Naive thymus-derived CD4-positive, alpha-beta T cell (primary cell): ENCODE results near the gene GRAMD4. TPM values are rescaled to one million over a fixed set of nuclear protein-coding genes. Genes with fewer than 3 reads are reported as not detected.

Source experiments
- ATAC-seq: fragments of 150-1000 bp; cut with Tn5 transposase; 2 replicates; pipeline ENCODE4 v1.10.0; 2021; ENCODE audit warnings: mild to moderate bottlenecking, moderate library complexity
- CTCF ChIA-PET: fragments of 350-600 bp; sonication (Branson Sonifier 250); formaldehyde crosslinking; loops from one replicate; lab custom pipeline; 2021; ENCODE audit warnings: antibody characterized with exemption; lab: Charles Lee
- POLR2A ChIA-PET: fragments of 350-600 bp; sonication (Branson Sonifier 250); formaldehyde crosslinking; loops from one replicate; lab custom pipeline; 2021; ENCODE audit warnings: antibody characterized with exemption, inconsistent platforms; lab: Charles Lee
- DNase-seq, 9 donors: peaks; one replicate each; pipeline versions ENCODE4 v3.0.0 to v3.0.0-alpha.2; 2020 to 2022; ENCODE audit warnings: mixed read lengths in 1 of 9
- H3K27ac ChIP-seq: one replicate; pipeline ENCODE4 v1.7.0; 2013; ENCODE audit warnings: mild to moderate bottlenecking, low read depth, low read length, moderate library complexity
- H3K27me3 ChIP-seq, 2 donors: one replicate each; pipeline ENCODE4 v1.7.0; 2013; ENCODE audit warnings: low read length in 2 of 2, mild to moderate bottlenecking in 2 of 2, moderate library complexity in 2 of 2; ENCODE audit not compliant: control insufficient read depth in 2 of 2, insufficient read depth in 2 of 2
- H3K36me3 ChIP-seq, 3 experiments: 1 replicate in 2 of 3; 2 replicates in 1 of 3; pipeline ENCODE4 v1.7.0; 2013; ENCODE audit warnings: low read length in 3 of 3, mild to moderate bottlenecking in 3 of 3, moderate library complexity in 1 of 3; ENCODE audit not compliant: insufficient read depth in 3 of 3, control insufficient read depth in 2 of 3
- H3K4me1 ChIP-seq, 2 donors: one replicate each; pipeline ENCODE4 v1.7.0; 2013; ENCODE audit warnings: low read length in 2 of 2, mild to moderate bottlenecking in 2 of 2, moderate library complexity in 1 of 2; ENCODE audit not compliant: control insufficient read depth in 2 of 2, insufficient read depth in 2 of 2
- H3K4me3 ChIP-seq: 2 replicates; pipeline ENCODE4 v1.7.0; 2013; ENCODE audit warnings: mild to moderate bottlenecking, low read length
- H3K9me3 ChIP-seq, 3 experiments: 1 replicate in 2 of 3; 2 replicates in 1 of 3; pipeline ENCODE4 v1.7.0; 2013; ENCODE audit warnings: low read length in 3 of 3; ENCODE audit not compliant: control insufficient read depth in 2 of 3
- H3K27ac Mint-ChIP-seq, 9 donors: one replicate each; pipeline ENCODE4 v1.8.0; 2020 to 2022; ENCODE audit warnings: mixed read lengths in 9 of 9, mild to moderate bottlenecking in 8 of 9, moderate library complexity in 5 of 9, inconsistent platforms in 2 of 9
- H3K27me3 Mint-ChIP-seq, 5 donors: one replicate each; pipeline ENCODE4 v1.8.0; 2021 to 2022; ENCODE audit warnings: mixed read lengths in 5 of 5, mild to moderate bottlenecking in 1 of 5
- H3K36me3 Mint-ChIP-seq, 5 donors: one replicate each; pipeline ENCODE4 v1.8.0; 2020 to 2022; ENCODE audit warnings: mixed read lengths in 5 of 5, mild to moderate bottlenecking in 3 of 5, inconsistent platforms in 1 of 5
- H3K4me1 Mint-ChIP-seq, 7 donors: one replicate each; pipeline ENCODE4 v1.8.0; 2020 to 2022; ENCODE audit warnings: mixed read lengths in 7 of 7, mild to moderate bottlenecking in 3 of 7, inconsistent platforms in 1 of 7
- H3K4me3 Mint-ChIP-seq, 10 donors: one replicate each; pipeline ENCODE4 v1.8.0; 2020 to 2022; ENCODE audit warnings: mild to moderate bottlenecking in 10 of 10, mixed read lengths in 10 of 10, moderate library complexity in 6 of 10, inconsistent platforms in 2 of 10
- H3K9me3 Mint-ChIP-seq, 11 donors: one replicate each; pipeline ENCODE4 v1.8.0; 2020 to 2022; ENCODE audit warnings: mixed read lengths in 11 of 11, mild to moderate bottlenecking in 4 of 11, inconsistent platforms in 1 of 11, moderate library complexity in 1 of 11
- intact Hi-C, 2 donors: fragments of 100-400 bp; cut with micrococcal nuclease; formaldehyde crosslinking; loops; one replicate each; pipeline ENCODE4 v1.15.1; 2023
- polyA plus RNA-seq, 2 donors: library from polyadenylated mRNA; unstranded; fragments of 300-500 nt; fragmentation: Illumina TruSeq; gene quantifications; one replicate each; pipeline ENCODE4 v1.2.3, GENCODE V29; 2021
- total RNA-seq, 6 experiments: library from RNA in 5 of 6; stranded (reverse) in 5 of 6; gene quantifications; 1 replicate in 5 of 6; 2 replicates in 1 of 6; pipeline ENCODE4 v1.2.3 and lab custom pipeline; 2021 to 2026

The GRAMD4 gene
- total and polyA plus RNA-seq, 7 experiments from 2014 or later: 2.1 to 48.5 (median 14.8) TPM

- Mint-ChIP-seq H3K4me1 (peaks cover 9 to 24% (median 14%) of the 10 kb centered on the region in 7 donors), H3K27me3 (no peaks in the 10 kb centered on the region), H3K9me3 (peaks cover 0 to 2% (median 0%) of the 10 kb centered on the region in 11 donors), H3K4me3 (no peak overlapping the region), H3K27ac (peak overlapping the region in 1 of 9 donors; percentile 55), H3K36me3 (peaks cover 0 to 4% (median 0%) of the 10 kb centered on the region in 5 donors)
- Histone ChIP-seq H3K27ac (no peak overlapping the region), H3K27me3 (no peaks in the 10 kb centered on the region), H3K4me3 (no peak overlapping the region), H3K4me1 (no peaks in the 10 kb centered on the region), H3K36me3 (no peaks in the 10 kb centered on the region), H3K9me3 (no peaks in the 10 kb centered on the region)
- no peak for DNase-seq
- intact Hi-C loops: no loop called here
- ChIA-PET POLR2A (interaction anchor here (0.6 kb wide), 1 partner anchor 334 kb away, joined by 4 read pairs; no protein-coding TSS in a partner anchor), CTCF (no interaction called here)
- no peak for ATAC-seq
Measured at GRCh38 chr22:46654426-46654825, 34.2 kb downstream of the GRAMD4 start.

GRCh38 chr22:46654927-46655595 is 34.9 kb downstream of the GRAMD4 start:
- H3K9me3 Mint-ChIP-seq: peaks cover 0 to 1% (median 0%) of the 10 kb centered on the region in 11 donors
- peaks cover 11 to 22% (median 16%) of the 10 kb centered on the region in 7 donors for H3K4me1 Mint-ChIP-seq
- Histone ChIP-seq H3K27ac (no peak overlapping the region), H3K4me1 (peaks cover 2 to 3% of the 10 kb centered on the region in 2 donors), H3K9me3 (no peaks in the 10 kb centered on the region), H3K36me3 (no peaks in the 10 kb centered on the region), H3K4me3 (no peak overlapping the region), H3K27me3 (no peaks in the 10 kb centered on the region)
- ATAC-seq (no peak), DNase-seq (no peak)
- H3K36me3 Mint-ChIP-seq: peaks cover 0 to 2% (median 0%) of the 10 kb centered on the region in 5 donors
- no peaks in the 10 kb centered on the region for H3K27me3 Mint-ChIP-seq
- H3K27ac Mint-ChIP-seq: peak overlapping the region in 1 of 9 donors; percentile 55
- ChIA-PET POLR2A (no interaction called here), CTCF (no interaction called here)
- intact Hi-C loops: no loop called here
- H3K4me3 Mint-ChIP-seq: no peak overlapping the region

DNA sequence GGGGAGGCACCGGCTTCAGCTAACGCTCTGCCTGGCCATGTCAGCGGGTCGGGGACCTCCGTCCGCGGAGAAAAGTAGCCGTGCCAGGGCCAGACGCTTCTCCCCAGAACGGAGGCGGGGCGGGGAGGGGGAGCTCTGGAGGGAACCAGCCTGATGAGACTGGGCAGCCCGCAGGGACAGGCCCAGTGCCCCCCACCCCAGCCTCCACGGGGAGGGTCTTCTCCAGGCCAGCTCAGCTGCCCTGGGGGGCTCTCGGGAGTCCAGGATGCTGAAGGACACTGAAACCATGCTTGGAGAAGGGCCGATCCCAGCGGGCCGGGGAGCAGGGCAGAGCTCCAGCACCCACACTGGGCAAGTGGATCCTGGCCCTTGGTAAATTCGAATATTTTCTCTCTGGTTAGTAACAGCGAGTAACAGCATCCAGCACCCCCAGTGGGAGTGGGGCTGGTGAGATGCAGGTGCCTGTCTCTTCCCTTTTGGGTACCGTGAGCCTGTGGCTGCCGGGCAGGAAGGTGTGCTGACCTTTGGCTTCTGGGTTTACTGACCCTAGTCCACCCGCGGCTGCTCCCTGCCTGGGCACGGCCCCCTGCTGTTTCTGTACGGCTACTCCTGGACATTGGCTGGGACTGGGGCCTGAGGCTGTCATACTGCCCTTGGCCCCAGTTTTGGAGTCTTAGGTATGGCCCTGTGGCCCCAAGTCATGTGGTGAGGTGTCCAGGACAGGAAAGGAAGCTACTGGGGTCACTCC is 35.8 kb downstream of the GRAMD4 start:
- peaks cover 0 to 1% (median 0%) of the 10 kb centered on the region in 11 donors for H3K9me3 Mint-ChIP-seq
- H3K4me3 ChIP-seq: no peak overlapping the region
- H3K36me3 Mint-ChIP-seq: peaks cover 0 to 4% (median 0%) of the 10 kb centered on the region in 5 donors
- ATAC-seq: no peak
- intact Hi-C loops: no loop called here
- POLR2A ChIA-PET: no interaction called here
- H3K27me3 ChIP-seq: no peaks in the 10 kb centered on the region
- no peak overlapping the region for H3K27ac Mint-ChIP-seq
- H3K36me3 ChIP-seq: no peaks in the 10 kb centered on the region
- DNase-seq: no peak
- H3K9me3 ChIP-seq: no peaks in the 10 kb centered on the region
- H3K4me3 Mint-ChIP-seq: no peak overlapping the region
- H3K4me1 Mint-ChIP-seq: peaks cover 21 to 30% (median 26%) of the 10 kb centered on the region in 7 donors
- CTCF ChIA-PET: no interaction called here
- no peak overlapping the region for H3K27ac ChIP-seq
- H3K27me3 Mint-ChIP-seq: no peaks in the 10 kb centered on the region
- peaks cover 6 to 9% of the 10 kb centered on the region in 2 donors for H3K4me1 ChIP-seq

DNA sequence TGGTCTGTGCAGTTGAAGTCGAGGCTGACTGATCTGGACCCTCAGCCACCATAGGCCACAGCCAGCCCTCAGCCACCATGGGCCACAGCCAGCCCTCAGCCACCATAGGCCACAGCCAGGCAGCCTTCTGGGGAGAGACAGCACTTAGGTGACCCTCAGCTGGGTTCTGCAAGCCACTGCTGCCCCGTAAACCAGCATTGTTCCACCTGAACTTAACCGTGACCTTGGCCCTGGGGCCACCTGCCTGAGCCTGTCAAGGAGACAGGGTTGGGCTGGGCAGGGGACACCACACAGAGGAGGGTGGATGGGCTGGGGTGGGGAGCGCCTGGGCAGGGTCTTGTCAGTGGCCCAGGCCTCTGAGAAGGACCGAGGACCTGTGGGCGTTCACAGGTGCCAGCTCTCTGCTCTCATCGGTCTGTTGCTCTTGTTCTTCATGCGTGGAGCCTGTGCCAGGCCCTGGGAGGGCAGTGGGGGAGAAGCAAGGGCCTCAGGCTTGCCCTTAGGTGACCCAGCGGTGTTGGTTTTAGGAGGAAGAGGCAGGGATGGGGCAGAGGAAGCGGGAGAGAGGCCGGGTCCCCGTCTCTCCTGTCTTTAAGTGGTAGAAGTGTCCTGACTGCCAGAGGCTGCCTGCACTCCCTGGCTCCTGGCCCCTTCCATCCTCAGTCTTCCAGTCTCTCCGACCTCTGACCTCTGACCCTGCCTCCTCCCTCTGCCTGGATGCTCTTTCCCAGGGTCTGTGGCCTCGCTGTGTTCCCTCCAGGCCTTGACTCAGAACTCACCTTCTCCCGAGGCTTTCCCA is 36.9 kb downstream of the GRAMD4 start:
- H3K27ac Mint-ChIP-seq: peak overlapping the region in 2 of 9 donors; percentile 11 to 38
- no peak overlapping the region for H3K27ac ChIP-seq

DNA sequence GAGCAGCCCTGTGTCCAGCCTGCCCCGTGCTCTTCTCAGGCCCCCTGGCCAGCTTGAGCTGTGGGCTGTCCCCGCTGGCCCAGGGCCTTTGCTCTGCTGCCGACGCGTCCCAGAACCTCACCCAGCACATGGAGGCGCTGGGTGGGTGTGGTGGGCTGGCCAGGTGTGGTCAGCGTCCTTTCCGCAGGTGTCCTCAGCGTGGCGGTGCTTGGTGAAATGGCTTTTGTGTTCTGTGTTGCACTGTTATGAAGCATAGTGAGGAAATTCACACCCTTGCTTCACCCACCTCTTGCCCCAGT is 37.4 kb downstream of the GRAMD4 start:
- Histone ChIP-seq H3K27me3 (no peaks in the 10 kb centered on the region), H3K9me3 (no peaks in the 10 kb centered on the region), H3K4me1 (peaks cover 8 to 9% of the 10 kb centered on the region in 2 donors), H3K4me3 (no peak overlapping the region), H3K27ac (no peak overlapping the region), H3K36me3 (no peaks in the 10 kb centered on the region)
- ATAC-seq (no peak), DNase-seq (no peak)
- POLR2A ChIA-PET: no interaction called here
- Mint-ChIP-seq H3K36me3 (peaks cover 0 to 4% (median 0%) of the 10 kb centered on the region in 5 donors), H3K4me1 (peaks cover 16 to 34% (median 21%) of the 10 kb centered on the region in 7 donors), H3K4me3 (no peak overlapping the region), H3K27me3 (no peaks in the 10 kb centered on the region), H3K9me3 (peaks cover 0 to 1% (median 0%) of the 10 kb centered on the region in 11 donors), H3K27ac (peak overlapping the region in 1 of 9 donors; percentile 38)
- intact Hi-C loops: no loop called here
- CTCF ChIA-PET: no interaction called here

More for the DNA sequence above, 36.9 kb downstream of the GRAMD4 start:
- peaks cover 0 to 4% (median 0%) of the 10 kb centered on the region in 5 donors for H3K36me3 Mint-ChIP-seq
- POLR2A ChIA-PET: no interaction called here
- ATAC-seq (no peak), DNase-seq (no peak)
- Histone ChIP-seq H3K4me1 (peaks cover 8 to 9% of the 10 kb centered on the region in 2 donors), H3K36me3 (no peaks in the 10 kb centered on the region), H3K27me3 (no peaks in the 10 kb centered on the region), H3K4me3 (no peak overlapping the region), H3K9me3 (no peaks in the 10 kb centered on the region)
- H3K27me3 Mint-ChIP-seq: no peaks in the 10 kb centered on the region
- peaks cover 18 to 35% (median 22%) of the 10 kb centered on the region in 7 donors for H3K4me1 Mint-ChIP-seq
- CTCF ChIA-PET: no interaction called here
- no peak overlapping the region for H3K4me3 Mint-ChIP-seq
- H3K9me3 Mint-ChIP-seq: peaks cover 0 to 1% (median 0%) of the 10 kb centered on the region in 11 donors
- intact Hi-C loops: no loop called here

DNA sequence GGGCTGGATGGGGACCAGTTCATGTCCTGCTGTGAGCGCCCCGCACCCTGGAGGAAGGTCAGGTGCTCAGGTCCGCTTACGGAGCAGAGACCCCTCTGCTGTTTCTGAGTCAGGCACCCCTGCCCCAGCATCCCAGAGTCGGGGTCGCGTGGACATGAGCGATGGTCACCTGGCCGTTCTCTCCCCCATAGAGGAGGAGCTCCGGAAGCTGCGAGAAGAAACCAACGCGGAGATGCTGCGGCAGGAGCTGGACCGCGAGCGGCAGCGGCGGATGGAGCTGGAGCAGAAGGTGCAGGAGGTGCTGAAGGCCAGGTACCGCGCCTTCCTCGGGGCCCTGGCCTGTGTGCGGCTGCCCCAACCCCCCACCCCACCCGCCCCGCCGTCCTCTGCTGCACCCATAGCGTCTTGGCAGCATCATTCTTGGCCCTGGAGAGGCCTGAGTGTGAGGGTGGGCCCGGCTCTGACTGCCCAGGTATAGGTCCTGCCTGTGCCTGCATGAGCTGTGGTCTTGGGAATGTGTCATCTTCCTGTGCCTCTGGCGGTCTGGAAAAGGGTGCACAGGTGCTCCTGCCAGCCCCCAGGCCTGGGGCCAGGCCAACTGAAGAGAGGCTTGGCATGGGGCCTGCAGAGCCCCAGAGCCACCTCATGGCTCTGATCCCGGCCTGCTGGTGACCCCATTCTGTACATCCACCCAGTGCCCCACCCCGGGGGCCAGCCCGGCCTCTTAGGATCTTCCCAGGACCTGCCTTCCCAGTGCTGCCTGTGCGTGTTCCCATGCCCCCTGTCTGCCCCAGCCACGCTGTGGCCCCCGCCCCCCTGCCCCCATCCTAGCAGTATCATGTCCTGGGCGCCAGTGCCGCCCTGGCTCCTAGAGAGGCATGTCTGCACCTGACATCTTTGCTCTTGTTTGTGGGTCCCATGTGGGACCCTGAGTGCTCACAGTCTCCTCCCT is 38.1 kb downstream of the GRAMD4 start:
- Histone ChIP-seq H3K36me3 (no peaks in the 10 kb centered on the region), H3K4me1 (peaks cover 8 to 9% of the 10 kb centered on the region in 2 donors), H3K4me3 (no peak overlapping the region), H3K9me3 (no peaks in the 10 kb centered on the region), H3K27me3 (no peaks in the 10 kb centered on the region), H3K27ac (no peak overlapping the region)
- Mint-ChIP-seq H3K4me3 (no peak overlapping the region), H3K4me1 (peaks cover 12 to 29% (median 16%) of the 10 kb centered on the region in 7 donors), H3K27ac (no peak overlapping the region), H3K27me3 (no peaks in the 10 kb centered on the region), H3K9me3 (peaks cover 0 to 1% (median 0%) of the 10 kb centered on the region in 11 donors), H3K36me3 (peaks cover 0 to 4% (median 0%) of the 10 kb centered on the region in 5 donors)
- CTCF ChIA-PET: no interaction called here
- POLR2A ChIA-PET: no interaction called here
- no peak for DNase-seq
- intact Hi-C loops: no loop called here
- no peak for ATAC-seq
